HG02642 (cell line): ENCODE data around the gene TNFAIP2.

Experiments
- ATAC-seq: cut with Tn5 transposase; IDR thresholded peaks from one replicate; pipeline ENCODE4 v1.9.1; 2021; ENCODE audit warnings: mild to moderate bottlenecking; ENCODE audit not compliant: unreplicated experiment, poor library complexity

Gene TNFAIP2

DNA sequence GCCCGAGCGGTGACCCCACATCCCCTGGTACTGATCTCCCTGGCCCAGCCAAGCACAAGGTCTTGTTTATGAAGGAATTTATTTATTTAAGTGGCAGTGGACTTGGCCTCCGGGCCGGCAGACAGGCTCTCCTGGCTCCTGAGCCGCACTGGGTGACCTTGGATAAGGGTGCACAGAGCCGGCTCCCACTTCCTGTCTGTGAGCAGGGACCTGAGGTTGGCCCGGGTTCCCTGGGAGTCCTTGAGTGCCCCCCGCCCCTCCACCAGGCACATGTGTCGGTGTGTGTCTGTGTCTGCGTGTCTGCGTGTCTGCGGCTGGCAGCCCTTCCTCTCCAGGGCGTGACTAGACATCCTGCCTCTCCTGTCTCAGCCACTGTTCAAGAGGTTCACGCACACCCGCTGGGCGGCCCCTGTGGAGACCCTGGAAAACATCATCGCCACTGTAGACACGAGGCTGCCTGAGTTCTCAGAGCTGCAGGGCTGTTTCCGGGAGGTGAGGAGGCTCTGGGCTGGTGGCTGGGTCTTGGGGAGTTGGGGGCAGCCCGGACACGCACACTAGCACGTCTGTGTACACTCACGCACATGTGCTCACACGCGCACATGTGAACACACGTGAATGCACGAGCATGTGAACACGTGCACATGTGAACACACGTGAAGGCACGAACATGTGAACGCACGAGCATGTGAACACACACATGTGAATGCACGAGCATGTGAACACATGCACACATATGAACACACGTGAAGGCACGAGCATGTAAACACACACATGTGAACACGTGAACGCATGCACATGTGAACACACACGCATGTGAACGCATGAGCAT, 9.3 kb downstream of the TNFAIP2 start:
- ATAC-seq: no peak

DNA sequence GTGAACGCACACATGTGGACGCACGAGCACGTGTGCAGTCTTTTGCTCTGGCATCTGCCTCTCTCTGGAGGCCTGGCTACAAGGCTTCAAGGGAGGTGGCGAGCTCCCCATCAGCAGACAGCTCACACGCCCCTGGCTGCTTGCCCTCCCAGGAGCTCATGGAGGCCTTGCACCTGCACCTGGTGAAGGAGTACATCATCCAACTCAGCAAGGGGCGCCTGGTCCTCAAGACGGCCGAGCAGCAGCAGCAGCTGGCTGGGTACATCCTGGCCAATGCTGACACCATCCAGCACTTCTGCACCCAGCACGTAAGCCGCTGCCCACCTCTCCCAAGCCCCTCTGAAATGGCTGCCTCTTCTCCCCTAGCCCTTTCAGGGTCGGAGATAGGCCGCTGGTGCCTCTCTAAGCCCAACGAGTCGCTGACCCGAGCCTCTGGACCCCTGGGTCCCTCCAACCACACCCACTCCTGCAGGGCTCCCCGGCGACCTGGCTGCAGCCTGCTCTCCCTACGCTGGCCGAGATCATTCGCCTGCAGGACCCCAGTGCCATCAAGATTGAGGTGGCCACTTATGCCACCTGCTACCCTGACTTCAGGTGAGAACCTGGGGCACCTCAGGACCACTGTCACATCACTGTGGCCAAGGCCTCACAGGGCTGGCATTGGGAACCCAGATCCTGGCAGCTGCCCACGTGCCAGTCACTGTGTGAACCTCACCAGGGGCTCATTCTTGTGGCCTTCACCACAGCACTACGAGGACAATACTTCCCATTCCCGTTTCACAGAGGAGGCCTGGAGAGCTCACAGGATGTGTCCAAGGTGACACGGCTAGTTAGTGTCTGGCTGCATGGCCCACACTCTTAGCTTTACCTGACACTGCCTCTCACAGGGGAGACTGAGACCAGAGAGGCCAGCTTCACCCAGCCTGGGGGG, 10.2 kb downstream of the TNFAIP2 start:
- ATAC-seq: no peak

DNA sequence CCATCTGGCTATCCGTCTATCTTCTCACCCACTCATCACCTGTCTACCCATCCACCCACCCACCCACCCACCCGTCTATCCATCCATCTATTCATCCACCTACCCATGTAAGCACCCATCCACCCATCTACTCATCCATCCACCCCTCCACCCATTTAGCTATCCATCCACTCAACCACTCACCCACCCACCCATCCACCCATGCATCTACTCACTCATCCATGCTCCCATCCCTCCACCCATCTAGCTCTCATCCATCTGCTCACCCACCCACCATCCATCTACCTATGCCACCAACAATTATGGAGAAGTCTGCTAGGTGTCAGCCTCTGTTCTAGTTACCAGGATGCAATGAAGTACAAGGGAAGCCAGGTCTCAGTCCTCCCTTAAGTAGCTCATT, 11.1 kb downstream of the TNFAIP2 start:
- ATAC-seq: no peak

DNA sequence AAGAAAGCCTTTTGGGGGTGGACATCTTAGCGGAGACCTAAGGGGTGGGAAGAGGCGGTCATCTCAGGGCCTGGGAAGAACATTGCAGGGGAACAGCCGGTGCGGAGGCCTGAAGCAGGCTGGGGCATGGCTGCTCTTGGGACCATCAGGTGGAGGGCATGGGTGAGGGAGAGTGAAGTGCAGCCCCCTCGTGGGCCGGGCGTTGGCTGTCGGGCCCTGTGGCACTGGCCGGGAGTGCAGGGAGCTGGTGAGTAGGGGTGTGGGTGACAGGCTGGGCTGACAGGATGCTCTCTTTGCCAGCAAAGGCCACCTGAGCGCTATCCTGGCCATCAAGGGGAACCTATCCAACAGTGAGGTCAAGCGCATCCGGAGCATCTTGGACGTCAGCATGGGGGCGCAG, 11.7 kb downstream of the TNFAIP2 start:
- no peak for ATAC-seq

DNA sequence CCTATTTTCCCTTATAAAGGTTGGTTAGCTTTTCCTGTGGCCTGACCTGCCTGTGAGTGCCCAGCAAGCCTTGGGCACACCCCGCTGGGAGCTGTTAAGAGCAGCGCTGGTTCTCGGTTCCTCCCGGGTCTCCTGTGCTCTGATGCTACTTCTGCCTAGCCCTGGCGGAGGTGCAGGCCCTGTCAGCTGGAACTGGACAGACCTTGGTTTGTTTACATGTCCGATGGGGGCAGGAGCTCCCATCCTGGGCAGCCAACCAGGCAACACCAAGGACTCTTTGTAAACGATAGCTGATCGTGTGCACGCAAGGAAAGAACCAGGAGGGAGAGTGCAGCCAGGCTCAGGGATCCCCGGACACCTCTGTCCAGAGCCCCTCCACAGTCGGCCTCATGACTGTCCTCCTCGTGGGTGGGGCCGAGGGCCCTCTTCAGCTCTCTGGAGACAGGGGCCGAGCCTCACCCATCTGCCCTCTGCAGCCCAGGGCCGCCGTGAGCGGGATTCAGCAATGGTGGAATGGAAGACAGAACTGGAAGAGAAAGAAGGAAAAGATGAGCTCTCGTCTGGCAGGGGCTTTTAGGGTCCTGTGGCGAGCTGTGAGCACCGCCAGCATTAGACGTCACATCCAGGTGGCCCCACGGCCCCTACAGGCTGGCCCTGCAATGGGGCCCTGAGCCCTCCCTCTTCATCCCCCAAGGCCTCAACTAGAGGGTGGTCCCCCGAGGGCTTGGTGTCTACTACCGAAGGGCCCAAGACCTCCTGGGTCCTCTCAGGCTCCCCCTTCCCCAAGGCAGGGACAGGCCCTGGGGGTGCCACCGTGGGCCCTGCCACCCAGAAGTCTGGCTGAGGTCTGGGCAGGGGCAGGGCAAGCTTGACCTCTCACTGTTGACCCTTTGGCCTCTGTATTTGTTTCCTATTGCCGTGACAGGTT, 12.3 kb downstream of the TNFAIP2 start:
- no peak for ATAC-seq

DNA sequence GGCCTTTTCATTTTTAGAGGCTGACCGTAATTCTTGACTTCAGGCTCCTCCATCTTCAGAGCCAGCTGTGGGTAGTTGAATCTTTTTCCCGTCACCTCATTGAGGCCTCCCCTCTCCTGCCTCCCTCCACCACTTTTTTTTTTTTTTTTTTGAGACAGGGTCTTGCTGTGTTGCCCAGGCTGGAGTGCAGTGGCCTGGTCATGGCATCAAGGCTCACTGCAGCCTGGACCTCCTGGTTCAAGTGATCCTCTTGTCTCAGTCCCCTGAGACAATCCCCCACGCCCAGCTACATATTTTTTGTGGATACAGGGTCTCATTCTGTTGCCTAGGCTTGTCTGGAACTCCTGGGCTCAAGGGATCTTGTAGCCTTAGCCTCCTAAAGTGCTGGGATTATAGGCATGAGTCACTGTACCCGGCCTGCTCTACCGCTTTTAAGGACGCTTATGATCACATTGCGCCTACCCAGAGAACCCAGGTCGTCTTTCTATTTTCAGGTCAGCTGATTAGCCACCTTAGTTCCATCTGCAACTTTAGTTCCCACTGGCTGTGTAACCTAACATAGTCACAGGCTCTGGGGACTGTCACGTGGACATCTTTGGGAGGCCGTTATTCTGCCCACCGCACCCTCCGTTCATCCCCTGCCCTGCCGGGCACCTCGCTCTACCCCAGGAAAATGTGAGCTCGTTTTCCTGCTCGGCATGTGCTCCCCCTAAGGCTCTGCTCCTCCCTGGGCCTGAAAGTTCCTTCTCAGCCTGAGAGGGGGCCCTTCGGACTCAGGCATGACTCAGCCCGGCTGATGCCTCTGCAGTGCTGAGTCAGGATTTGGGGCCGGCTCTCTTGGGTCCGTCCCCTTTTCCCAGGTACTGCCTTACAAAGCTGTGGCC, 13.4 kb downstream of the TNFAIP2 start:
- ATAC-seq: no peak

DNA sequence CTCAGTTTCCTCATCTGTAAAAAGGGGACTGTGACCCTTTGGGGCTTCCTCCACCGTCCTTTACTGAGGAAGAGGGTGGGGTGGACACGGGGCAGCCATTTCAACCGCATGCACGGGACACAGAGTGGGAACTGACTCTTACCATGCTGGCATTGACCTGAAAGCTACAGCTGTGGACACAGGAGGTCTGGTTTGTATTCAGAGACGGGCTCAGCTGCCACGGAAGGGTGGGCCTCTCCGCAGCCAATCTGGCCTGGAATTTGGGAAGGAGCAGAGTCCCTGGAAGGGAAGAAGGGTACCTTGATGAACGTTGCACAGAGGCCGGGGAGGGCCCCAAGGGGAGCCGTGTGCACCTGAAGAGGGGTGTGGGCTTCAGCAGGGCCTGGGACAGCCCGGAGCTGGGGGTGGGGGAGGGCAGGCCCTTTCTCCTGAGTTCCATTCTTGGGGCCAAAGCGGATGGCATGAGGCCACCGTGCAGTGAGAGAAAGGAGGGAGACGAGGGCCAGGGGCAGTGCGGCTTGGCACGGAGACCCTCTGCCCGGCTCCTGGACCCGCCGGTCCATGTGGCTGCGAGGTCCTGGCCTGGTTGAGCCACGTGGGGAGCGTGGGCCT, 14.5 kb downstream of the TNFAIP2 start:
- no peak for ATAC-seq

DNA sequence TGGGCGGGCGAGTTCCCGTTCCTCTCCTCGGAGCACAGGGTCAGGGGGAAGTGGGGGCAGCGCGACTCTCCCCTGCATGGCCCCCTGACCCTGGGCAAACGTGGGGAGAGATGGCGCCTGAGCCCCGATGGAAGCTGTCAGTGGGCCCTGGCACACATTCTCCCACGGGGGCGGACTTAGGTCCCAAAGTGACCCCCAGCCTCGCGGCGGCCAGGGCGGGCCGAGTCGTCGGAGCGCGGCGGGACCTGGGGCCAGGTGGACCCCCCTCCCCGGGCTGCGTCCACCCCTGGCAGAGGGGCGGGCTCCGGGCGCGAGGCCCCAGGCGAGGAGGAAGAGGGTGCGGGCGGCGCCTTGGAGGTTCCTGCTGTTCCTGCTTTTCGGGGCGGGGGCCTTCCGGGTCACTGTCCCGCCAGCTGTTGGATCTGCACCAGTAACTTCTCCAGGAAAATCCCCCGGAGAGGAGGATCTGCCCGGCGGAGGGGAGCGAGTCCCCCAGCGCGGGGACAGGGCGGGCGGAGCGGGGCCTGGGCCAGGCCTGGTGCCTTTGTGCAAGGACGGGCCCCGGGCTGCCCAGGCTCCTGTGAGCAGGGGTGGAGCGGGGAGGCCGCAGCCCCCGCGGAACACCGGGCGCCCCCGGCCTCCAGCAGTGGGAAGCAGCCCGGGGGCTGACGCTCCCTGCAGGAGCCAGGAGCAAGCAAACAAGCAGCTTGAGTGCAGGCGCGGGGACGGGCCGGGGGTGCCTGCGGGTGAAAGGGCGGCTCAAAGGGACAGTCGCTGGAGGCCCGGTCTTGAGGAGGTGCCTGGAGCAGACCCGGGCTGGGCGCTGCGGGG, 15.3 kb downstream of the TNFAIP2 start:
- no peak for ATAC-seq

DNA sequence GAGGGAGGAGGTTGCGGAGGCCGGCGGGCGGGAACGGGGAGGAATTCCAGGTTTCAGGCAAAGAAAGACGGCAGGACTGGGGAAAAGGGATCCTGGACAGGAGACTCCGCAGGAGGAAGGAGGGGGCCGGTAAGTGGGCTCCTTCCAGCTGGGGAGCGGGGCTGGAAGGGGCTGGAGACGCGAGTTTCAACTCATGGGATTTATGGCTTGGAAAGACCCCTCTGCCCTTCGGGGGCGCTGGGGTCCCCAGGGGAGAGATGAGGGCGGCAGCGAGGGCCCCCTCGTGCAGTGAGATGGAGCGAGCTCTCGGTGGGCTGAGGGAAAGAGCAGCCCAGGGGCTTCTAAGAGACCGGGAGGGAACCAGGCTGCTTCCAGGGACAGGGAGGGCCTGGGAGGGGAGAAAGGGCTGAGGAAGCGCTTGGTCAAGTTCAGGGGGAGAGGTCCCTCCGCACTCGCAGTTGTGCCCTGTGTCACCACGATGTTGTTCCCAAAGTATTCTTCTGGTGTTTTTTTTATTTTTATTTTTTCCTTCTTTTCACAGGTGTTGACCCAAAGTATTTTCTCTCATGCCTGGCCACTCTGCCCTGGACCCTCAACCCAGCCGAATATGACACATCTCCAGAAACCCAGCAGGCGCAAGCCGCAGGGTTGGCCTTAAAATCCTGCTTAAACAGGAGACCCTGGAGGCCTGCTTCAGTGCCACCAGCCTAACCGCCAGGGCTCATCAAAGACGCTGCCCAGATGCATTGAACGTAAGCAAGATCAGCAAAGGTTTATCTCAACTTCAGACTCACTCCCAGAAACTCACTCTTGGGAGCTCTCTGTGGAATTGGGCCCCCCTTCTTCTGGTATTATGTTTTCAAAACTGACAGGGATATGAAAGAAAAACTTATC, 16.1 kb downstream of the TNFAIP2 start:
- no peak for ATAC-seq

DNA sequence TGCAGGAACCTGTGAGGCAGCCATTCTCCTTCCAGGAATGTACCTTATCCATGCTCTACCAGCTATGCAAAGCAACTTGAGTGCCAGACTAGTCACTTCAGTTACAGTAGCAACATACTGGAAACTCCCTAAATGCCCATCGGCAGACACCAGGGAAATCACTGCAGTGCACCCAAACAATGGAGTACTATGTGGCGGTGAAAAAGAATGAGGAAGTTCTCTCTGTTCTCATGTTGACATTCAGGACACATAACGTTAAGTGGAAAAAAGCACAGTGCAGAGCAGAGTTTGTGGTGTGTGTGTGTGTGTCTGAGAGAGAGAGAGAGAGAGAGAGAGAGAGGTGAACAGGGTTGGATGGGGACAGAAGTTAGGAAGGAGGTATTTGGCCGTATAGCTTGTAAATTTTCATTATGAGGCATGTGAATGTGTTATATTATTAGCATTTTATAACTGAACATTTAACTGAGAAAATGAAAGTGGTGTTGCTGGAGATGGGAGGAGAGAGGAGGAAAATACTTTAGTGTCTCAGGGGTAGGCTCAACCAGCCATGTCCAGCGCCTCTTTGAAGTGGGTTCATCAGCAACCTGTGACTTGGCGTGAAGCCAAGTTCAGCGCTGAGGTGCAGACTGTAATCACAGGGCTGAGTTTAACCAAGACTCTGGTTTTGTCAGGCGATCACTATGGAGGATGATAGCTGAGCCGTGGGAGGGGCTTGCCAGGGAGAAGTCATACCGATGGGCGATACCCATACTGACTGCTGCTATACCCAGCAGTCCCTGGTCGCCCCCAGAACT, 17.3 kb downstream of the TNFAIP2 start:
- ATAC-seq: no peak

DNA sequence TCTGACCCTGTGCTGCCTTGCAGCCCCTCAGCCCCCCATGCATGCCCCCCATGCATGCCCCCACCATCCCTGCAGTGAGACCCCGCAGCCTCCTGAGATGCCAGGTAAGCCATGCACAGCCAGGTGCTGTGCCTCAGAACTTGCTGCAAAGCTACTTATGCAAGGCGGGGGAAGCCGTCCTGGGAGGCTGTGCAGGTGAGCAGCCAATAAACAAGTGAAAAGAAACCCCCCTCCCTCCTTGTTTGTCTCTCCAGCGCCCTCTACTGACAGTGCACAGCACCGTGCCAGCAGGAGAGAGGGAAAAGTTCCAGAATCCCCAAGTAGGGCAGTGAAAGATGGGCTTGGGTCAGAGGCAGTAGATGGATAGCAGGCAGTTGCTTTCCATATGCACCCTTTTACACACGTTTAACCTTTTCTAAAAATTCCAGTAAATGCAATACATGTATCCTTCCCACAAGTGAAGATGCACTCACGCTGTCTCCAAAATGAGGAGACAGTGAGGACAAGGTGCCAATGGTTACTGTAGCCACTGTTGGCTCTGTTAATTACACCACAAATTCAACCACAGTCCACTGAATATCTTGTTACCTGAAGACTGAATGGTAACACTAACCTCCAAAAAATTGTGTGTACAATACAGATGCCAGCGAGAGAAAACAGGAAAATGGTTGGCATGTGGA, 18.0 kb downstream of the TNFAIP2 start:
- no peak for ATAC-seq

DNA sequence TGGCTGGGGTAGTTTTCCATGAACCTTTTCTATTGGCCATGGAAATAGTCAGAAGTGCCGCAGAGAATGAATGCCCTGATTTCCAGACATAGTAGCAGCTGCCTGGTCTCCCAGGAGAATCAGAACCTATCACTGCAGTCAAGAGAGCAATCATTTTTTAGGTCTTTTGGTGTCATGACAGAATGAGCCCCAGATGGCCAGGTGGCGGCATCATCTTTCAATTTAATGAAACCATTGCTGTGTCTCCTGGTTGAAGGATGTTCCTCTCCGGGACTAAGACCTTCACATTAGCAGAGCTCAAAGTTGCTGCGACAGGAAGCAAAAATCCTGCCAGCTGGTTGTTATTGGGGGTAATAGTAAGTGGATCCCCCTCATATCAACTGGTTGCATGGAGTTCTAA, 18.8 kb downstream of the TNFAIP2 start:
- ATAC-seq: no peak

DNA sequence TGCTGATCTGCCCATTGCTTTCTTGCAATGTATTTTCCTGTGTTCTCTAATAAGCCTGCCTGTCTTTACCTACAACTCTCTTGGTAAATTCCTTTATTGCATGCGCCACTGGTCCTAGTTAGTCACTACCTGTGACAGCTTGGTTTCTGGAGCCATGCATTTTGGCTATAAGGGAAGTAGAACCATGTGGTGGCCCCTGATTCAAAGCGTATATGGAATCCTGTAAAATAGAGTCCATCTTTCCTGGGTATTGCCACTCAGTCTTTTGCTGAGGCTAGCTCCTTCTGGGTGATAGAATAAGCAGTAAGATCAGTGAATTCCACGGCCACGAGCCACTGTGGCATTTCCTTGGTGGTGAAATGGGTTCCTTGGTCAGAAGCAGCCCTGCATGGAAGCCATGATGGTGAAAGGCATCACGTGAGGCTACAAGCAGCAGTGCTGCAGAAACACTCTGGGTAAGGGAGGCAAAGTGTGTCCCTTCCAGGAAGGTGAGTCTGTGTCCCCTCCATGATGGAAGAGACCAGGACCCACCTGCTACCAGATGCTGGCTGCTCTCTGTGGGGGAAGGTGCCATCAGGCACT, 19.6 kb downstream of the TNFAIP2 start:
- no peak for ATAC-seq

DNA sequence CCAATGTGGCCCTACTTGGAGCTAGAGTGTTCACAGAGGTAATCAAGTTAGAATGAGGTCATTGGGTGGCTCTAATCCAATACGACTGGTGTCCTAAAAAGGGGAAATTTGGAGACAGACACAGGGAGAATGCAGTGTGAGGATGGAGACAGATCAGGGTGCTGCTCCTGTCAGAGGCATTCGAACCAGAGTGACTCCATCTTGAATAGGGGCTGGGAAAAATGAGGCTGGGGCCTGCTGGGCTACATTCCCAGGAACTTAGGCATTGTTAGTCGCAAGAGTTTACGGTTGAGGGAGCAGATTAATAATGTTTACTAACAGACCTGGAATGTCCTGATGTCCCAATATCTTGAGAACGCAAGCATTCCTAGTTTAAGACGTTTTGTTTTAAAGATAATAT, 20.2 kb downstream of the TNFAIP2 start:
- ATAC-seq: no peak

DNA sequence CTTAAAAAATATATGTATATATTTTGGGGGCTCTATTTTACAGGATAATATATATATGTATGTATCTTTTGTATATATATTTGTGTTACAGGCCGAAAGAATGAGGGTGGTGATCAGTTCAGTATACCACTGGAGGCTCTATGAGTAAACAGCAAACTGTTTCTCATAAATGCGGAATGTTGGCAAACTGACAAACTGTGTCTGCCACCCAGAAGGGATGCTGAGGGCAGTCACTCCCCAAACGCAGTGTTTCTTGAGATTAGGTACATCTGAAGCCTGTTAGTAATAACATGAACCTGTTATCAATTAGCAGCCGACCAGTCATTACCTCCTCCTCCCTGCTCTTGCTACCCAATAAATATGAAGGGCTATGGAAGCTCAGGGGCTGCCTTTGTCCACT, 20.8 kb downstream of the TNFAIP2 start:
- ATAC-seq: no peak
